Skeletal muscle tissue (tissue), 4 donors: ENCODE data around the gene EEF1G. TPM values are rescaled to one million over a fixed set of nuclear protein-coding genes. Genes with fewer than 3 reads are reported as not detected.

Experiments used
- H3K27ac ChIP-seq: one replicate; pipeline ENCODE4 v1.7.0; 2013; ENCODE audit warnings: mild to moderate bottlenecking, low read depth, low read length, inconsistent platforms
- H3K27me3 ChIP-seq, 3 donors: one replicate each; pipeline ENCODE4 v1.7.0; 2013; ENCODE audit warnings: low read length in 3 of 3; ENCODE audit not compliant: control insufficient read depth in 3 of 3, insufficient read depth in 3 of 3
- H3K36me3 ChIP-seq, 3 donors: one replicate each; pipeline ENCODE4 v1.7.0; 2013; ENCODE audit warnings: low read length in 3 of 3; ENCODE audit not compliant: control insufficient read depth in 3 of 3, insufficient read depth in 3 of 3
- H3K4me1 ChIP-seq, 3 donors: one replicate each; pipeline ENCODE4 v1.7.0; 2013; ENCODE audit warnings: low read length in 3 of 3, mild to moderate bottlenecking in 3 of 3; ENCODE audit not compliant: control insufficient read depth in 3 of 3, insufficient read depth in 3 of 3
- H3K4me3 ChIP-seq, 3 donors: one replicate each; pipeline ENCODE4 v1.7.0; 2013; ENCODE audit warnings: low read length in 3 of 3
- H3K9ac ChIP-seq, 3 donors: one replicate each; pipeline ENCODE4 v1.7.0; 2013; ENCODE audit warnings: low read length in 3 of 3, mild to moderate bottlenecking in 3 of 3, moderate library complexity in 2 of 3, low read depth in 1 of 3
- H3K9me3 ChIP-seq, 3 donors: one replicate each; pipeline ENCODE4 v1.7.0; 2013; ENCODE audit warnings: low read length in 3 of 3; ENCODE audit not compliant: control insufficient read depth in 3 of 3
- total RNA-seq: library from RNA; depleted of rRNA; stranded (reverse); fragments of >200 nt; gene quantifications from one replicate; pipeline ENCODE4 v1.2.3, GENCODE V29; 2014
- donor health status: Osteomylitis.

EEF1G gene
- total RNA-seq, 1 donor from 2014 or later, result 2,520 TPM

GRCh38 chr11:62603776-62604299 is 30.1 kb upstream of the EEF1G start:
- H3K4me1 ChIP-seq, result peaks cover 30 to 37% (median 32%) of the 10 kb centered on the region in 3 donors
- no peak overlapping the region for H3K27ac ChIP-seq
- peak overlapping the region in 1 of 3 donors; percentile 8 for H3K9ac ChIP-seq
- H3K9me3 ChIP-seq, result no peaks in the 10 kb centered on the region
- H3K36me3 ChIP-seq, result peaks cover 15 to 21% (median 20%) of the 10 kb centered on the region in 3 donors
- no peaks in the 10 kb centered on the region for H3K27me3 ChIP-seq
- no peak overlapping the region for H3K4me3 ChIP-seq

GRCh38 chr11:62603072-62603408 is 29.3 kb upstream of the EEF1G start:
- peak overlapping the region; percentile 88 for H3K27ac ChIP-seq
- H3K4me3 ChIP-seq, result peak overlapping the region; percentile 83 to 86 (median 85)
- no peaks in the 10 kb centered on the region for H3K9me3 ChIP-seq
- H3K27me3 ChIP-seq, result no peaks in the 10 kb centered on the region
- H3K36me3 ChIP-seq, result peaks cover 16 to 21% (median 20%) of the 10 kb centered on the region in 3 donors
- H3K4me1 ChIP-seq, result peaks cover 33 to 44% (median 35%) of the 10 kb centered on the region in 3 donors
- peak overlapping the region; percentile 20 to 89 (median 79) for H3K9ac ChIP-seq

GRCh38 chr11:62602141-62603071 is 28.7 kb upstream of the EEF1G start:
- Histone ChIP-seq H3K4me1 (peaks cover 33 to 46% (median 35%) of the 10 kb centered on the region in 3 donors), H3K27ac (peak overlapping the region; percentile 88), H3K4me3 (peak overlapping the region; percentile 83 to 86 (median 85)), H3K9ac (peak overlapping the region; percentile 79 to 89 (median 80)), H3K9me3 (no peaks in the 10 kb centered on the region), H3K36me3 (peaks cover 18 to 27% (median 24%) of the 10 kb centered on the region in 3 donors), H3K27me3 (no peaks in the 10 kb centered on the region)

- peak within 1 kb of the TSS; percentile 88 for H3K27ac ChIP-seq
- H3K4me3 ChIP-seq, result peak within 1 kb of the TSS; percentile 83 to 86 (median 85)
- H3K36me3 ChIP-seq, result peaks cover 24 to 29% (median 29%) of the 10 kb centered on the region in 3 donors
- no peaks in the 10 kb centered on the region for H3K9me3 ChIP-seq
- H3K27me3 ChIP-seq, result no peaks in the 10 kb centered on the region
- H3K9ac ChIP-seq, result peak within 1 kb of the TSS; percentile 86 to 94 (median 89)
- peaks cover 33 to 46% (median 35%) of the 10 kb centered on the region in 3 donors for H3K4me1 ChIP-seq
These were observed 27.9 kb upstream of the EEF1G start, which contains the start of gene MTA2 for GRCh38 chr11:62601372-62602140. MTA2 (minus strand) TSS chr11:62601865; CDS start chr11:62601450, 415 bp downstream.

- peak overlapping the region; percentile 88 for H3K27ac ChIP-seq
- no peaks in the 10 kb centered on the region for H3K27me3 ChIP-seq
- H3K36me3 ChIP-seq, result peaks cover 26 to 33% (median 32%) of the 10 kb centered on the region in 3 donors
- H3K4me3 ChIP-seq, result peak overlapping the region; percentile 83 to 86 (median 85)
- no peaks in the 10 kb centered on the region for H3K9me3 ChIP-seq
- H3K4me1 ChIP-seq, result peaks cover 33 to 46% (median 35%) of the 10 kb centered on the region in 3 donors
- H3K9ac ChIP-seq, result peak overlapping the region; percentile 86 to 94 (median 89)
These were observed 27.4 kb upstream of the EEF1G start for GRCh38 chr11:62601122-62601371.

- peaks cover 29 to 35% (median 32%) of the 10 kb centered on the region in 3 donors for H3K36me3 ChIP-seq
- peaks cover 33 to 46% (median 35%) of the 10 kb centered on the region in 3 donors for H3K4me1 ChIP-seq
- no peaks in the 10 kb centered on the region for H3K9me3 ChIP-seq
- H3K4me3 ChIP-seq, result peak overlapping the region; percentile 83 to 86 (median 85)
- H3K27ac ChIP-seq, result peak overlapping the region; percentile 88
- peak overlapping the region; percentile 86 to 94 (median 89) for H3K9ac ChIP-seq
- no peaks in the 10 kb centered on the region for H3K27me3 ChIP-seq
These were observed 26.9 kb upstream of the EEF1G start for GRCh38 chr11:62600367-62601121.

- H3K27ac ChIP-seq, result peak overlapping the region; percentile 88
- no peaks in the 10 kb centered on the region for H3K9me3 ChIP-seq
- peak overlapping the region; percentile 49 to 86 (median 83) for H3K4me3 ChIP-seq
- peak overlapping the region in 2 of 3 donors; percentile 62 to 94 for H3K9ac ChIP-seq
- H3K27me3 ChIP-seq, result no peaks in the 10 kb centered on the region
- peaks cover 34 to 37% (median 36%) of the 10 kb centered on the region in 3 donors for H3K36me3 ChIP-seq
- peaks cover 33 to 46% (median 35%) of the 10 kb centered on the region in 3 donors for H3K4me1 ChIP-seq
These were observed 26.2 kb upstream of the EEF1G start for GRCh38 chr11:62599901-62600300.

GRCh38 chr11:62599069-62599696 is 25.5 kb upstream of the EEF1G start:
- peak overlapping the region in 2 of 3 donors; percentile 35 to 86 for H3K4me3 ChIP-seq
- H3K4me1 ChIP-seq, result peaks cover 33 to 46% (median 35%) of the 10 kb centered on the region in 3 donors
- no peaks in the 10 kb centered on the region for H3K27me3 ChIP-seq
- no peaks in the 10 kb centered on the region for H3K9me3 ChIP-seq
- peaks cover 39 to 43% (median 41%) of the 10 kb centered on the region in 3 donors for H3K36me3 ChIP-seq
- peak overlapping the region in 2 of 3 donors; percentile 16 to 62 for H3K9ac ChIP-seq
- peak overlapping the region; percentile 88 for H3K27ac ChIP-seq

GRCh38 chr11:62595124-62595523 is 21.4 kb upstream of the EEF1G start:
- Histone ChIP-seq H3K36me3 (peaks cover 46 to 49% (median 48%) of the 10 kb centered on the region in 3 donors), H3K9me3 (no peaks in the 10 kb centered on the region), H3K4me1 (peaks cover 36 to 42% (median 42%) of the 10 kb centered on the region in 3 donors), H3K27ac (no peak overlapping the region), H3K4me3 (no peak overlapping the region), H3K27me3 (no peaks in the 10 kb centered on the region), H3K9ac (no peak overlapping the region)
